ENCODE results near the gene IPO11. TPM values are rescaled to one million over a fixed set of nuclear protein-coding genes. Genes with fewer than 3 reads are reported as not detected.

Gene IPO11
- total and polyA plus RNA-seq, 12 donors: 7.8 to 39.3 (median 32.5) TPM

- intact Hi-C loops (cut with DNase I): no loop called here
These were observed 110.2 kb downstream of the IPO11 start for GRCh38 chr5:62522811-62523210.

DNA sequence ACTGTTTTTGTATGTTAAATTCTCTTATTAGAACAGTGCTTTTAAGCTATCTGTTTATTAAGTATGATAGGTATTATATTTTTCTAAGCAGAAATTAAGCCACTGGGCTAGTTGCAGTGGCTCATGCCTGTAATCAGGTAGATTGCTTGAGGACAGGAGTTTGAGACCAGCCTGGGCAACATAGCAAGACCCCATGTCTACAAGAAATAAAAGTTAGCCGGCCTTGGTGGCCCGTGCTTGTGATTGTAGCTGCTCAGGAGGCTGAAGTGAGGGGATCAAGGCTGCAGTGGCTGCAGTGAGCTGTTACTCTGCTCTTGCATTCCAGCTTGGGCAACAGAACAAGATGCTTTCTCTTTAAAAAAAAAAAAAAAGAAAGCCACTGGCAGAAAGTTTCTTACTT, 121.0 kb downstream of the IPO11 start:
- no peaks in the 10 kb centered on the region for H3K27me3 ChIP-seq
- no peaks in the 10 kb centered on the region for H3K9me3 ChIP-seq
- 91 to 99% methylated on average over 2 of the region's 2 CpGs for WGBS, 2 donors
- H3K4me3 ChIP-seq: no peak overlapping the region
- TF ChIP-seq CTCF (IDR thresholded peaks at IDR 0.05): no peak
- intact Hi-C loops (cut with DNase I): no loop called here
- H3K27ac ChIP-seq: no peak overlapping the region
- H3K4me1 ChIP-seq: no peaks in the 10 kb centered on the region
- H3K36me3 ChIP-seq: peaks cover 0 to 57% (median 7%) of the 10 kb centered on the region in 9 donors
- DNase-seq (no peak), ATAC-seq (no peak)

More at GRCh38 chr5:62522811-62523210, 110.2 kb downstream of the IPO11 start:
- no peak overlapping the region for H3K27ac ChIP-seq
- 96 to 100% methylated on average over 1 of the region's 1 CpG for WGBS, 2 donors
- H3K36me3 ChIP-seq: peaks cover 0 to 31% (median 5%) of the 10 kb centered on the region in 9 donors
- H3K9me3 ChIP-seq: no peaks in the 10 kb centered on the region
- H3K27me3 ChIP-seq: no peaks in the 10 kb centered on the region
- no peak overlapping the region for H3K4me3 ChIP-seq
- DNase-seq: no peak
- ATAC-seq: no peak
- H3K4me1 ChIP-seq: peaks cover 0 to 8% (median 0%) of the 10 kb centered on the region in 9 donors
- no peak for TF ChIP-seq CTCF (IDR thresholded peaks at IDR 0.05)

DNA sequence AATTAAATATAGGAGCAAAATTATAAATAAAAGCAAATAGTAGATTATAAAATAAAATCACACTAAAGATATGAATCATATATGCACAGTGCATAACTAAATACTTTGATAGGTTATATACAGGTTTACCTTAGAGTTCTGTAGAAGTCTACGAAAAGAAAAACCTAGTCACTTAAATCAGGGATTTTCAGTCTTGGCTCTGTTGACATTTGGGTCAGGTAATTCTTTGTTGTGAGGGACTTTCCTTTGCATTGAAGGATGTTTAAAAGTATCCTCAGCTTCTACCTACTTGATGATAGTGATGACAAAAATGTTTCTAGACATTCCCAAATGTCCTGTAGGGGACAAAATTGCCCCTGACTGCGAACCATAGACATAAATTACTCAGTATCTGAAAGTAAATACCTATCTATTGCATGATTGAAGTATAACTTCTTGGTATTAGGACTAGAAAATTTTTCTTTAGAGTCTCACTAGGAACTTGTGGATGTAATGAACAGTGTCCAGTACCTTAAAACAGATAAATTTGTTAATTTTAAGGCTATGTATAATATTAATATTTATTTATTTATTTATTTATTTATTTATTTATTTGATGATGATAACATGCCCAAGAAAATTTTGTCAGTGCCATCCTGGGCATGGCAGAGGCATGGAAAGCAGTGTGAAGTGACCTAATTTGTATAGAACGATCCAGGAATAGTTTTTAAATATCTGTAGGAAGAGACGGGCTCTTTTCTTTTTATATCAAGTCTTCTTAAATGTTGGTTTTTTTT, 122.1 kb downstream of the IPO11 start:
- no peak overlapping the region for H3K27ac ChIP-seq
- H3K27me3 ChIP-seq: no peaks in the 10 kb centered on the region
- 66 to 68% methylated on average over 4 of the region's 4 CpGs for WGBS, 2 donors
- H3K9me3 ChIP-seq: no peaks in the 10 kb centered on the region
- peaks cover 0 to 60% (median 7%) of the 10 kb centered on the region in 9 donors for H3K36me3 ChIP-seq
- TF ChIP-seq CTCF (IDR thresholded peaks at IDR 0.05): no peak
- ATAC-seq (no peak), DNase-seq (no peak)
- no peaks in the 10 kb centered on the region for H3K4me1 ChIP-seq
- no peak overlapping the region for H3K4me3 ChIP-seq
- intact Hi-C loops (cut with DNase I): no loop called here

DNA sequence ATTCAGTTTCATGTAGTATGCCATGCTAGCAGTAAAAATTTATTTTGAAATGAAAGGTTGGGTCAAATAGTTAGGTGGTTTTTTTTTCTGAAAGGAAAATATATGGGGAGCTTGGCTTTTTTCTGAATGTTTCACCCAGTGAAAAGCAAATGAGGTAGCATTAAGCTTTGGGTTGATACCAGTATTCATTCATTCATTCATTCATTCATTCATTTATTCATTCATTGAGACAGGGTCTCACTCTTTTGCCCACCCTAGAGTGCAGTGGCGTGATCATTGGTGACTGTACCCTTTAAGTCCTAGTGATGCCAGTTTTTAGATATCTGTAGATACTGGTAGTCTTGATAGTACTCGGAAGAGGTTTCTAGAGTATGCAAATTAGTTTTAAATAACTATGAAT, 123.7 kb downstream of the IPO11 start:
- intact Hi-C loops (cut with DNase I): no loop called here
- DNase-seq (no peak), ATAC-seq (no peak)
- no peaks in the 10 kb centered on the region for H3K9me3 ChIP-seq
- no peak for TF ChIP-seq CTCF (IDR thresholded peaks at IDR 0.05)
- peaks cover 0 to 62% (median 2%) of the 10 kb centered on the region in 9 donors for H3K36me3 ChIP-seq
- 98% methylated on average over 2 of the region's 2 CpGs for WGBS, 2 donors
- no peaks in the 10 kb centered on the region for H3K27me3 ChIP-seq
- H3K27ac ChIP-seq: no peak overlapping the region
- no peak overlapping the region for H3K4me3 ChIP-seq
- H3K4me1 ChIP-seq: no peaks in the 10 kb centered on the region

Measured in heart right ventricle (tissue), 16 donors.